Activated naive CD4-positive, alpha-beta T cell treated with anti-CD3 and anti-CD28 coated beads, Interleukin-2, amount 10 ng/mL, durations not matched to agents 7 days and 5 days (primary cell): ENCODE measurements around the gene SLC13A3.
A peak's percentile ranks its signal among the peaks of the same experiment; 100 is the strongest.

Experiments used
- CTCF ChIA-PET: fragments of 350-600 bp; sonication (Branson Sonifier 250); formaldehyde crosslinking; loops from one replicate; lab custom pipeline; 2021; ENCODE audit warnings: antibody characterized with exemption; lab: Charles Lee
- DNase-seq: peaks from one replicate; pipeline ENCODE4 v3.0.0-alpha.2; 2020
- H3K27ac Mint-ChIP-seq: one replicate; pipeline ENCODE4 v1.8.0; 2021; ENCODE audit warnings: mild to moderate bottlenecking, moderate library complexity, mixed read lengths
- H3K27me3 Mint-ChIP-seq: one replicate; pipeline ENCODE4 v1.8.0; 2021; ENCODE audit warnings: mild to moderate bottlenecking, mixed read lengths
- H3K36me3 Mint-ChIP-seq: one replicate; pipeline ENCODE4 v1.8.0; 2021; ENCODE audit warnings: mixed read lengths
- H3K4me1 Mint-ChIP-seq: one replicate; pipeline ENCODE4 v1.8.0; 2021; ENCODE audit warnings: mixed read lengths
- H3K4me3 Mint-ChIP-seq: one replicate; pipeline ENCODE4 v1.8.0; 2021; ENCODE audit warnings: mild to moderate bottlenecking, moderate library complexity, mixed read lengths
- H3K9me3 Mint-ChIP-seq: one replicate; pipeline ENCODE4 v1.8.0; 2021; ENCODE audit warnings: mixed read lengths

The SLC13A3 gene

DNA sequence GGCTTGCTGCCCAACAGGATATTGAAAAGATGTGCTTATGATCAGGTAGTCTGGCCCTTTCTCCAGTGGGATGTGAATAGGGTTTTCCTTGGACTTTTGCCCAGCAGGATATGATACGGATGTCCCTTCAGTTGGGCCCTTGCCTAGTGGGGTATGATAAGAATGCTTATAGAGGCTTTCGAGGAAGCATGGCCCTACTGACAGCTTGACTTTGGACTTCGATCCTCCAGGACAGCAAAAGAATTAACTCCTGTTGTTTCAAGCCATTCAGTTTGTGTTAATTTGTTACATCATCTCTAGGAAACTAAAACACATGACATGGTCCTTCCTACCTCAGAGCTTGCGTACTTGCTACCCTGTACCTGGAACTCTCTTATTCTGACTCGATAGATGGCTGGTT is 128.2 kb downstream of the SLC13A3 start:
- no peaks in the 10 kb centered on the region for H3K4me1 Mint-ChIP-seq
- CTCF ChIA-PET, result interaction anchor here (0.6 to 4.9 kb wide), 9 partner anchors 16 to 222 kb away, joined by 3 to 28 read pairs (median 7); partner anchors contain the start of genes OCSTAMP and TP53RK
- no peak overlapping the region for H3K4me3 Mint-ChIP-seq
- no peaks in the 10 kb centered on the region for H3K9me3 Mint-ChIP-seq
- no peak for DNase-seq
- peaks cover 54% of the 10 kb centered on the region for H3K27me3 Mint-ChIP-seq
- no peak overlapping the region for H3K27ac Mint-ChIP-seq
- H3K36me3 Mint-ChIP-seq, result no peaks in the 10 kb centered on the region

GRCh38 chr20:46520976-46521579 is 130.2 kb downstream of the SLC13A3 start:
- Mint-ChIP-seq H3K9me3 (no peaks in the 10 kb centered on the region), H3K4me3 (no peak overlapping the region), H3K27ac (no peak overlapping the region), H3K4me1 (no peaks in the 10 kb centered on the region), H3K27me3 (peaks cover 41% of the 10 kb centered on the region), H3K36me3 (no peaks in the 10 kb centered on the region)
- DNase-seq, result peak; percentile 71
- CTCF ChIA-PET, result interaction anchor here (0.9 to 4.9 kb wide), 12 partner anchors 18 to 176 kb away, joined by 3 to 28 read pairs (median 6); partner anchors contain the start of gene OCSTAMP

DNA sequence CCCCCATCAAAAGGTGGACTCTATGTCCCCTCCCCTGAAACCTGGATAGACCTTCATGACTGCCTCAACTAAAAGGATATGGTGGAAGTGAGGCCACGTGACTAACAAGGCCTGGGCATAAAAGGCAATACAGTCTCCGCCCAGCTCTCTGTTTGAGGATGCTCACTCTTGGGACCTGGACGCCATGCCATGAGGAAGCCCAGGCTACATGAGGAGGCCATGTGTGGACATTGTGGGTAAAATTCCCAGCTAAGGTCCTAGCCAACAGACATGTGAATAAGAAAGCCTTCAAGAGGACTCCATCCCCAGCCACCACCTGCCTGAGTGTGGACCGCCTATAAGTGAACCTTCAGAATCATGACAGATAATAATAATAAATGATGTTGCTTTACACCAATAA is 130.7 kb downstream of the SLC13A3 start:
- Mint-ChIP-seq H3K9me3 (no peaks in the 10 kb centered on the region), H3K4me3 (no peak overlapping the region), H3K4me1 (no peaks in the 10 kb centered on the region), H3K36me3 (no peaks in the 10 kb centered on the region), H3K27ac (no peak overlapping the region), H3K27me3 (peaks cover 37% of the 10 kb centered on the region)
- no peak for DNase-seq
- CTCF ChIA-PET, result interaction anchor here (1.0 to 3.6 kb wide), 7 partner anchors 18 to 167 kb away, joined by 3 to 27 read pairs (median 7); partner anchors contain the start of gene OCSTAMP

DNA sequence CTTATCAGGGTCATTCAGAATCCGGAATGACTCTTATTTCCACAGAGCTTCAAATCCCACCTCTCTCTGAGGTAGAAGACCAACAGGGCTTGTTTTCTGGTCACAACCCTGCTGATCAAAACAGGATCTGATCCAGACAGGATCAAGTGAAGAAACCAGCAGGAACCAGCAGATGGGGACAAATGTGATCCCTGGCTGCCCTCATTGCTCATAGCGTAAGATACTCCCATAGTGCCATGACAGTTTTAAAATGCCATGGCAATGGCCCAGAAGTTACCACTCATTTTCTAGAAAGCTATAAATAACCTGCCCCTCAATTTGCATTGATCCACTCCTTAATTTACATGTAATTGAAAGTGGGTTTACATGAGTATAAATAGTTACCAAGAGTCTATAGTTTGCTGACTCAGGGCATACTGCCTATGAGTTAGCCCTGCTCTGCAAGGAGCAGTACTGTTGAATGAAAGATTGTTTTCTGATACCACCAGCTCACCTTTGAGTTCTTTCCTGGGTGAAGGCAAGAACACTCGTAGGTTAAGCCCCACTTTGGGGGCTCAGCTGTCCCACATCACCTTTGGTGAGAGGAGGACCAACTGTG is 131.7 kb downstream of the SLC13A3 start:
- CTCF ChIA-PET, result interaction anchor here (1.0 to 3.6 kb wide), 5 partner anchors 25 to 162 kb away, joined by 3 to 27 read pairs (median 7); partner anchors contain the start of gene OCSTAMP
- no peak for DNase-seq
- no peaks in the 10 kb centered on the region for H3K4me1 Mint-ChIP-seq
- H3K4me3 Mint-ChIP-seq, result no peak overlapping the region
- no peaks in the 10 kb centered on the region for H3K9me3 Mint-ChIP-seq
- no peaks in the 10 kb centered on the region for H3K36me3 Mint-ChIP-seq
- H3K27me3 Mint-ChIP-seq, result peaks cover 34% of the 10 kb centered on the region
- no peak overlapping the region for H3K27ac Mint-ChIP-seq

GRCh38 chr20:46512943-46513844 is 138.1 kb downstream of the SLC13A3 start, which contains the start of gene ZNF334:
Gene ZNF334, minus strand, starts transcription at chr20:46513559. Its CDS starts 1,457 bp downstream, at chr20:46512102.
- Mint-ChIP-seq H3K27me3 (peaks cover 31% of the 10 kb centered on the region), H3K4me3 (peak within 1 kb of the TSS; percentile 72), H3K9me3 (peaks cover 2% of the 10 kb centered on the region), H3K27ac (peak within 1 kb of the TSS; percentile 71), H3K4me1 (peaks cover 14% of the 10 kb centered on the region), H3K36me3 (no peaks in the 10 kb centered on the region)
- CTCF ChIA-PET, result interaction anchor here (0.7 to 2.1 kb wide), 4 partner anchors 19 to 181 kb away, joined by 3 to 6 read pairs (median 3); no protein-coding TSS in a partner anchor
- DNase-seq, result peak; percentile 48

DNA sequence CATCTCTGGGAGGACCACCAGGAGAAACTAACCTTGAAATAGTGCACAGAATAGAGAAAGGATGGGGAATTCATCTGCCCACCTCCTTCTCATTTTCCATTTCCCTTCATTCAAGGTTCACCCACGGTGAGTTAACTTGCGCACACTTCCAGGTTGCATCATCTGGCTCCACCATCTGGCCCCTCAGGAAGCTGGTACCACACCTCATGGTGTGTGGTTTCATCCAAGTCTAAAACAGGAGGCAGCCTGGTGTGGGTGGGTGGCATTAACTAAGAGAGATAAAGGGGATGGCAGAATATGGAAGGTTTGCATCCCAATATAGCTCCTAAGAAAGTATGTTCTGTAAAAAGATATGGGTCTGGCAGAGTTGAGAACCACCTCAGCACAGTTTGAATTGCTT is 141.7 kb downstream of the SLC13A3 start:
- H3K27ac Mint-ChIP-seq, result no peak overlapping the region
- H3K4me3 Mint-ChIP-seq, result no peak overlapping the region
- peaks cover 14% of the 10 kb centered on the region for H3K4me1 Mint-ChIP-seq
- DNase-seq, result no peak
- H3K27me3 Mint-ChIP-seq, result peaks cover 29% of the 10 kb centered on the region
- peaks cover 2% of the 10 kb centered on the region for H3K9me3 Mint-ChIP-seq
- no peaks in the 10 kb centered on the region for H3K36me3 Mint-ChIP-seq
- CTCF ChIA-PET, result no interaction called here
